ENCODE data around the gene TRIM39.

DNA sequence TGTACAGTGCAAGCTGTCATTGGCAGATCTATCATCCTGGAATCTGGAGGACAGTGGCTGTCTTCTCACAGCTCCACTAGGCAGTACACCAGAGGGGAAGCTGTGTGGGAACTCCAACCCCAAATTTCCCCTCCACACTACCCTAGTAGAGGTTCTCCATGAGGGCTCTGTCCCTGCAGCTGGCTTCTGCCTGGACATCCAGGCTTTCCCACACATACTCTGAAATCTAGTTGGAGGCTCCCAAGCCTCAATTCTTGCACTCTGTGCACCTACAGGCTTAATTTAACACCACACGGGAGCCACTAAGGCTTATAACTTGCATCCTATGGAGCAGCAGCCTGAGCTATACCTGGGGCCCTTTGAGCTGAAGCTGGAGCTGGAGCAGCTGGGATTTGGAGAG is 43.0 kb upstream of the TRIM39 start:
- TF ChIP-seq POLR2A (IDR thresholded peaks at IDR 0.05): no peak
- TF ChIP-seq, protein P1, sequence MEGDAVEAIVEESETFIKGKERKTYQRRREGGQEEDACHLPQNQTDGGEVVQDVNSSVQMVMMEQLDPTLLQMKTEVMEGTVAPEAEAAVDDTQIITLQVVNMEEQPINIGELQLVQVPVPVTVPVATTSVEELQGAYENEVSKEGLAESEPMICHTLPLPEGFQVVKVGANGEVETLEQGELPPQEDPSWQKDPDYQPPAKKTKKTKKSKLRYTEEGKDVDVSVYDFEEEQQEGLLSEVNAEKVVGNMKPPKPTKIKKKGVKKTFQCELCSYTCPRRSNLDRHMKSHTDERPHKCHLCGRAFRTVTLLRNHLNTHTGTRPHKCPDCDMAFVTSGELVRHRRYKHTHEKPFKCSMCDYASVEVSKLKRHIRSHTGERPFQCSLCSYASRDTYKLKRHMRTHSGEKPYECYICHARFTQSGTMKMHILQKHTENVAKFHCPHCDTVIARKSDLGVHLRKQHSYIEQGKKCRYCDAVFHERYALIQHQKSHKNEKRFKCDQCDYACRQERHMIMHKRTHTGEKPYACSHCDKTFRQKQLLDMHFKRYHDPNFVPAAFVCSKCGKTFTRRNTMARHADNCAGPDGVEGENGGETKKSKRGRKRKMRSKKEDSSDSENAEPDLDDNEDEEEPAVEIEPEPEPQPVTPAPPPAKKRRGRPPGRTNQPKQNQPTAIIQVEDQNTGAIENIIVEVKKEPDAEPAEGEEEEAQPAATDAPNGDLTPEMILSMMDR (IDR thresholded peaks at IDR 0.05 in 8 of 11, conservative IDR thresholded peaks at IDR 0.05 in 3 of 11): no peak

Data from spleen (tissue), 7 donors.